ENCODE data around the gene BUD23. TPM values are rescaled to one million over a fixed set of nuclear protein-coding genes. Genes with fewer than 3 reads are reported as not detected.
A peak's percentile ranks its signal among the peaks of the same experiment; 100 is the strongest.

The BUD23 gene
- total RNA-seq, result 10 to 100 TPM; 57.4 to 94.1 (median 68.6) TPM
- 100 to 1,000 TPM; 106 to 150 TPM for polyA plus RNA-seq
- long read RNA-seq, donor 1, transcript BUD23-201 (12 exons, 1,230 nt), result major isoform, 59 of 91 reads
- long read RNA-seq, donor 1, partial matches to known transcripts, result 9 of 91 reads
- long read RNA-seq, donor 1, other reads (novel, unspliced or antisense), result 18 of 91 reads
- long read RNA-seq, donor 2, transcript BUD23-201 (12 exons, 1,230 nt), result major isoform, 179 of 241 reads
- long read RNA-seq, donor 2, transcript BUD23-215 (2 exons, 3,886 nt), result minor isoform, 8 of 241 reads
- long read RNA-seq, donor 2, transcript BUD23-206 (12 exons, 1,260 nt), result minor isoform, 7 of 241 reads
- long read RNA-seq, donor 2, partial matches to known transcripts, result 18 of 241 reads
- long read RNA-seq, donor 2, other reads (novel, unspliced or antisense), result 26 of 241 reads
- long read RNA-seq, donor 3, transcript BUD23-215 (2 exons, 3,886 nt), result minor isoform, 6 of 100 reads
- long read RNA-seq, donor 3, transcript BUD23-201 (12 exons, 1,230 nt), result major isoform, 72 of 100 reads
- long read RNA-seq, donor 3, partial matches to known transcripts, result 11 of 100 reads
- long read RNA-seq, donor 3, other reads (novel, unspliced or antisense), result 9 of 100 reads

GRCh38 chr7:73683056-73683787 is at the start of gene BUD23, which contains the start of gene DNAJC30:
Gene BUD23 (plus strand): TSS chr7:73683597. CDS start chr7:73683626, 29 bp downstream.
Gene DNAJC30 (minus strand): TSS chr7:73683453. CDS start chr7:73683423, 30 bp downstream.
- intact Hi-C loops (cut with DNase I), result loop anchor here in 2 of 10 donors (5.0 kb wide), 2 partner anchors 34 to 54 kb away; partner anchors contain the start of genes STX1A (in 2 of the 2) and ABHD11 (in 1 of the 2)
- Histone ChIP-seq H3K36me3 (peaks cover 0 to 34% (median 19%) of the 10 kb centered on the region in 9 donors), H3K27ac (peak within 1 kb of the TSS; percentile 27 to 91 (median 84)), H3K27me3 (no peaks in the 10 kb centered on the region), H3K4me1 (peaks cover 7 to 49% (median 31%) of the 10 kb centered on the region in 12 donors), H3K9me3 (no peaks in the 10 kb centered on the region), H3K4me3 (peak within 1 kb of the TSS; percentile 74 to 100 (median 94))
- TF ChIP-seq POLR2A (IDR thresholded peaks at IDR 0.05), result peak; percentile 22 to 77
- TF ChIP-seq CTCF (IDR thresholded peaks at IDR 0.05), result peak in 3 of 12 donors; percentile 5 to 33 (median 23)
- peak; percentile 95 to 98 (median 98) for ATAC-seq
- 0% methylated on average over 44 to 68 of the region's 68 CpGs for WGBS, 4 donors
- DNase-seq, result peak; percentile 97 to 99 (median 98)

- DNase-seq (no peak), ATAC-seq (no peak)
- Histone ChIP-seq H3K27me3 (peaks cover 0 to 42% (median 20%) of the 10 kb centered on the region in 9 donors), H3K4me3 (no peak overlapping the region), H3K9me3 (no peaks in the 10 kb centered on the region), H3K27ac (no peak overlapping the region), H3K36me3 (no peaks in the 10 kb centered on the region), H3K4me1 (no peaks in the 10 kb centered on the region)
- 81 to 87% (median 84%) methylated on average over 8 of the region's 8 CpGs for WGBS, 4 donors
- intact Hi-C loops (cut with DNase I), result no loop called here
- TF ChIP-seq POLR2A (IDR thresholded peaks at IDR 0.05) (no peak), CTCF (IDR thresholded peaks at IDR 0.05) (no peak)
Observed at GRCh38 chr7:73633844-73634243, 49.6 kb upstream of the BUD23 start.

GRCh38 chr7:73635428-73636200 is 47.8 kb upstream of the BUD23 start:
- Histone ChIP-seq H3K27ac (no peak overlapping the region), H3K36me3 (no peaks in the 10 kb centered on the region), H3K9me3 (no peaks in the 10 kb centered on the region), H3K27me3 (peaks cover 0 to 35% (median 16%) of the 10 kb centered on the region in 9 donors), H3K4me3 (no peak overlapping the region), H3K4me1 (no peaks in the 10 kb centered on the region)
- 84 to 97% (median 93%) methylated on average over 8 of the region's 8 CpGs for WGBS, 4 donors
- intact Hi-C loops (cut with DNase I), result no loop called here
- DNase-seq (no peak), ATAC-seq (no peak)
- TF ChIP-seq POLR2A (IDR thresholded peaks at IDR 0.05) (no peak), CTCF (IDR thresholded peaks at IDR 0.05) (no peak)

Data from heart left ventricle (tissue), 16 donors.